Fibroblast of pulmonary artery (primary cell): Measurements from ENCODE around the gene TMEM271.

ENCODE experiments used
- DNase-seq: peaks from one replicate; pipeline ENCODE4 v3.0.0-alpha.2; 2010; ENCODE audit warnings: low read depth
- H3K4me3 ChIP-seq: replicated peaks from 2 replicates; pipeline ENCODE4 v1.5.1; 2011; ENCODE audit warnings: low read depth, mild to moderate bottlenecking, control low read depth, low read length, moderate library complexity
- CTCF ChIP-seq: IDR thresholded peaks from 2 replicates; pipeline ENCODE4 v1.5.1; 2011; ENCODE audit warnings: mild to moderate bottlenecking, control low read depth, low read length, inconsistent platforms; ENCODE audit errors: missing control alignments

TMEM271 gene

GRCh38 chr4:573122-573892 is 2.8 kb downstream of the TMEM271 start:
- DNase-seq, result no peak
- H3K4me3 ChIP-seq, result no peak overlapping the region
- TF ChIP-seq CTCF, result no peak

DNA sequence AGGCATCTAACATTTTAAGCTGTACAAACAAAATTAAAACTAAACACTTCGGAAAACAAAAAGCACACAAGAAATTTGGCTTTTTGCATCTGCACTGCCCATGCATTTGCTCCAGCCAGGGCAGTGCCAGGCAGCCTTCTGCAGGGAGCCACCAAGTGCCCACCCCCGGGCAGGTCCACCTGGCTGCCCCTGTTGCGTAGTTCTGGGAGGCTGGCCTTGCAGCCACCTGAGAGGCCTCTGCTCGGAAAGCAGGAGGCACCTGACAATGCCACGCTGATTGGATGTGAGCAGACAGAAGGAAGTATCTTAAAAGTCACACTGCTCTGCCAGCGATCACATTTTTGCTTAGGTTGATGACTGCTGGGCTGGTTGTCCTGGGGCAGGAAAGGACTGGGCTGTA is 3.5 kb downstream of the TMEM271 start:
- no peak for DNase-seq
- TF ChIP-seq CTCF, result no peak
- no peak overlapping the region for H3K4me3 ChIP-seq

DNA sequence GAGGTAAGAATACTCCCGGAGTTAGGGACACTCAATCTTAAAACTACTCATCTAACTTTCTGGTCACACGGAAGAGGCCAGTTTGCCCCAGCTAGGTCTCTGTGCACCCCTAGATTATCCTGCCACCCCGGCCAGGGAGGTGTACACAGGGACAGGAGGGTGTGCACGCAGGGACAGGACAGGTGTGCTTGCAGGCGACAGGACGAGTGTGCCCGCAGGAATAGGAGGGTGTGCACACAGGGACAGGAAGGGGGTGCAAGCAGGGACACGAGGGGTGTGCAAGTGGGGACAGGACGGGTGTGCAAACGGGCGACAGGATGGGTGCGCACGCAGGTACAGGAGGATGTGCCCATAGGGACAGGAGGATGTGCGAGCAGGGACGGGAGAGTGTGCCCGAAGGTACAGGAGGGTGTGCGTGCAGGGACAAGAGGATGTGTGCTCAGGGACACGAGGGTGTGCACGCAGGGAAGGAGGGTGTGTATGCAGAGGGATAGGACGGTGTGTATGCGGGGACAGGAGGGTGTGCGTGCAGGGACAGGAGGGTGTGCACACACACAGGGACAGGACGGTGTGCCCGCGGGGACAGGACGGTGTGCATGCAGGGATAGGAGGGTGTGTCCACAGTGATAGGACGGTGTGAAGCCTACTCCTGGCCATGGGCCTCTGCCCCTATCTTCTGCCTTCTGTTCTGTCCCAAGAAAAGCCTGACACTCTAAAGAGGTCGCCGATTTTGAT is 4.1 kb downstream of the TMEM271 start:
- TF ChIP-seq CTCF, result no peak
- H3K4me3 ChIP-seq, result no peak overlapping the region
- DNase-seq, result no peak

GRCh38 chr4:570754-571153 is 5.3 kb downstream of the TMEM271 start:
- TF ChIP-seq CTCF, result no peak
- DNase-seq, result no peak
- H3K4me3 ChIP-seq, result no peak overlapping the region

DNA sequence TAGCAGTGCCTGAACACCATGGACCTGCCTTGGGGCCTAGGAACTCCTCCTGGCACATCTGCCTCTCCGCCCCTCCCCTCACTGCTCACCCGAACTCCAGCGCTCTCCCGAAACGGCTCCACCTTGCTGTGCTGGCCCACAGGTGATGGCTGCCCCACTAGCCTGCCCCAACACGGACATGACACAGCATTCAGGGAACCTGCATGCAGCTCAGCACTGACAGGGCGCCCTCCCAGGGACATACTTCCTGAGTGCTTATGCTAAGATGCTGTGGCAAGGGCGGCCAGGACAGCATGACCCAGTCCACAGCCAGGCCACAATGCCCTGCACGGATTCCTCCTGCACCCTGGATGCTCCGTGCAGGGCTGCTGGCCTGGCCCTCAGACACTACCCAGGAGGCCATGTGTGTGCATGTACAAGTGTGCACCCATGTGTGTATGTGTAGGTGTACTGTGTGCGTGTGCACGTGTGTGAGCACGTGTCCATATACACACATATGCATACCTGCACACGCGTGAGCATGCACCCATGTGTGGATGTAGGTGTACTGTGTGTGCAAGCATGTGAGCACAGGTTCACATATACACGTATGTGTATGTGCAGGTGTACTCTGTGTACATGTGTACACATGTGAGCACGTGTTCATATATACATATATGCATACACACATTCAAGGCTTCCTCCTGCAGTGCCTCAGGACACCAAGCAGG is 6.0 kb downstream of the TMEM271 start:
- no peak overlapping the region for H3K4me3 ChIP-seq
- TF ChIP-seq CTCF, result no peak
- DNase-seq, result no peak

DNA sequence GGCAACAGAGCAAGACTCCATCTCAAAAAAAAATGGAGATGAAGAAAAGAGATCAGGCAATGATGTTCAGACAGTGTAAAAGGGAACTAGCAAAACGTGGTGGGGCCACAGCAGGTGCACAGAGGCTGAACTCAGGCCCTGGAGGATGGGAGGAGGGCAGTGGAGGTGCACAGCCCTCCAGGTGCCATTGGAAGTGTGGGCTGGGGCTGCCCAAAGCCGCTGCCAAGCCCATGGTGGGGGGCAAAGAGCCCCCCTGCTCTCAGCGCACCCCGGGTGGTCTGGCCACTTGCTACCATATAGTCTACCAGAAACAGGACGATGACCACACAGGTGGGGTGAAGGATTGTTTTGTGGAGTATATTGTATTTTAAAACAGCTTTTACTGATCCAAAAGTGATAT is 7.1 kb downstream of the TMEM271 start:
- no peak for DNase-seq
- no peak overlapping the region for H3K4me3 ChIP-seq
- no peak for TF ChIP-seq CTCF

GRCh38 chr4:568351-568652 is 7.8 kb downstream of the TMEM271 start:
- H3K4me3 ChIP-seq, result no peak overlapping the region
- no peak for DNase-seq
- no peak for TF ChIP-seq CTCF
